ENCODE data around the gene AAGAB. TPM values are rescaled to one million over a fixed set of nuclear protein-coding genes. Genes with fewer than 3 reads are reported as not detected.
A peak's percentile ranks its signal among the peaks of the same experiment; 100 is the strongest.

Gene AAGAB
- total and polyA plus RNA-seq, 9 donors, result 7.8 to 37.1 (median 22.8) TPM

- no peak for DNase-seq
- WGBS, 3 donors, result 49 to 61% (median 61%) methylated on average over 16 to 17 of the region's 17 CpGs
- Histone ChIP-seq H3K4me3 (no peak overlapping the region), H3K36me3 (no peaks in the 10 kb centered on the region), H3K27ac (peak overlapping the region; percentile 48 to 69), H3K4me1 (ENCODE audit: insufficient read depth) (peaks cover 40% of the 10 kb centered on the region), H3K27me3 (no peaks in the 10 kb centered on the region), H3K9me3 (no peaks in the 10 kb centered on the region)
- TF ChIP-seq EP300 (IDR thresholded peaks at IDR 0.05) (no peak), POLR2A (IDR thresholded peaks at IDR 0.05) (no peak), CTCF (IDR thresholded peaks at IDR 0.05) (no peak)
- intact Hi-C loops (cut with DNase I), result loop anchor here in 1 of 4 donors (10.0 kb wide), 1 partner anchor 100 kb away; the partner anchor contains the start of gene SMAD3
Observed at GRCh38 chr15:67164811-67165253, 89.6 kb downstream of the AAGAB start.

GRCh38 chr15:67164401-67164791 lies 90.1 kb downstream of the AAGAB start:
- TF ChIP-seq EP300 (IDR thresholded peaks at IDR 0.05) (no peak), POLR2A (IDR thresholded peaks at IDR 0.05) (no peak), CTCF (IDR thresholded peaks at IDR 0.05) (no peak)
- WGBS, 3 donors, result 28 to 34% (median 32%) methylated on average over 5 of the region's 5 CpGs
- Histone ChIP-seq H3K27me3 (no peaks in the 10 kb centered on the region), H3K36me3 (no peaks in the 10 kb centered on the region), H3K27ac (peak overlapping the region in 1 of 2 donors; percentile 69), H3K4me1 (ENCODE audit: insufficient read depth) (peaks cover 40% of the 10 kb centered on the region), H3K4me3 (no peak overlapping the region), H3K9me3 (no peaks in the 10 kb centered on the region)
- intact Hi-C loops (cut with DNase I), result loop anchor here in 1 of 4 donors (10.0 kb wide), 1 partner anchor 100 kb away; the partner anchor contains the start of gene SMAD3
- DNase-seq, result peak in 2 of 5 donors; percentile 36 to 37

- Histone ChIP-seq H3K27me3 (no peaks in the 10 kb centered on the region), H3K4me3 (no peak overlapping the region), H3K9me3 (no peaks in the 10 kb centered on the region), H3K36me3 (no peaks in the 10 kb centered on the region), H3K4me1 (ENCODE audit: insufficient read depth) (peaks cover 36% of the 10 kb centered on the region), H3K27ac (no peak overlapping the region)
- intact Hi-C loops (cut with DNase I), result loop anchor here in 1 of 4 donors (10.0 kb wide), 1 partner anchor 98 kb away; the partner anchor contains the start of gene SMAD3
- WGBS, 3 donors, result 99% methylated on average over 6 of the region's 6 CpGs
- TF ChIP-seq CTCF (IDR thresholded peaks at IDR 0.05) (no peak), EP300 (IDR thresholded peaks at IDR 0.05) (no peak), POLR2A (IDR thresholded peaks at IDR 0.05) (no peak)
- peak in 2 of 5 donors; percentile 11 to 12 for DNase-seq
Observed at GRCh38 chr15:67163180-67163579, 91.3 kb downstream of the AAGAB start.

- TF ChIP-seq CTCF (IDR thresholded peaks at IDR 0.05), result no peak
- no peak for TF ChIP-seq POLR2A (IDR thresholded peaks at IDR 0.05)
- no peak for TF ChIP-seq EP300 (IDR thresholded peaks at IDR 0.05)
- Histone ChIP-seq H3K9me3 (no peaks in the 10 kb centered on the region), H3K4me1 (ENCODE audit: insufficient read depth) (peaks cover 28% of the 10 kb centered on the region), H3K27me3 (no peaks in the 10 kb centered on the region), H3K27ac (no peak overlapping the region), H3K36me3 (no peaks in the 10 kb centered on the region), H3K4me3 (no peak overlapping the region)
- intact Hi-C loops (cut with DNase I), result loop anchor here in 1 of 4 donors (10.0 kb wide), 1 partner anchor 97 kb away; the partner anchor contains the start of gene SMAD3
- 86 to 93% (median 93%) methylated on average over 4 of the region's 4 CpGs for WGBS, 3 donors
- DNase-seq, result peak in 1 of 5 donors; percentile 17
Observed at GRCh38 chr15:67161881-67162280, 92.6 kb downstream of the AAGAB start.
